ENCODE results near the gene CENPT. TPM values are rescaled to one million over a fixed set of nuclear protein-coding genes. Genes with fewer than 3 reads are reported as not detected.

The CENPT gene
- total and polyA plus RNA-seq, 2 donors (not counting 3 experiments of a cell fraction or from before 2014, with no cell fraction given) = 60.3 to 61.3 TPM

- FAIRE-seq = no peak
- peaks cover 0 to 3% of the 10 kb centered on the region in 2 experiments for H3K36me3 ChIP-seq (ENCODE audit: control insufficient read depth in 2 of 2, extremely low read depth in 1 of 2, insufficient read depth in 2 of 2, low read length in 2 of 2)
Observed at GRCh38 chr16:67782567-67783352, 64.7 kb downstream of the CENPT start.

More at GRCh38 chr16:67782567-67783352, 64.7 kb downstream of the CENPT start:
- ChIA-PET CTCF (interaction anchor here (1.2 kb wide), 1 partner anchor 110 kb away, joined by 5 read pairs; no protein-coding TSS in a partner anchor), POLR2A (no interaction called here)
- Histone ChIP-seq H3K9me3 (replicated peaks; ENCODE audit: control insufficient read depth, insufficient read depth, low read length) (no peaks in the 10 kb centered on the region), H3K4me1 (ENCODE audit: control insufficient read depth, extremely low read depth, insufficient read depth, low read length) (no peaks in the 10 kb centered on the region), H3K9me1 (replicated peaks; ENCODE audit: control insufficient read depth, extremely low read depth, insufficient read depth, low read length) (no peaks in the 10 kb centered on the region), H3K9ac (replicated peaks; ENCODE audit: extremely low read depth, insufficient read depth, low read length) (no peak overlapping the region), H3K79me2 (ENCODE audit: control insufficient read depth, insufficient read depth, low read length) (peaks cover 13% of the 10 kb centered on the region), H3K27me3 (ENCODE audit: control insufficient read depth in 2 of 2, insufficient read depth in 2 of 2, low read length in 2 of 2) (no peaks in the 10 kb centered on the region), H4K20me1 (replicated peaks; ENCODE audit: control insufficient read depth, extremely low read depth, insufficient read depth, low read length) (no peaks in the 10 kb centered on the region), H3K27ac (ENCODE audit: insufficient read depth, low read depth, low read length) (no peak overlapping the region), H3K4me3 (replicated peaks in 1 of 3; ENCODE audit: insufficient read depth in 1 of 3, low read depth in 1 of 3, low read length in 3 of 3) (no peak overlapping the region), H3K4me2 (ENCODE audit: insufficient read depth, low read length) (no peak overlapping the region), H2AFZ (ENCODE audit: low read depth, low read length) (no peak overlapping the region)
- no peak for DNase-seq (ENCODE audit: low read depth, low spot score)
- TF ChIP-seq EZH2 (IDR thresholded peaks at IDR 0.05; ENCODE audit: borderline replicate concordance, low read depth, low read length, severe bottlenecking) (no peak), FOS (IDR thresholded peaks at IDR 0.05; ENCODE audit: borderline replicate concordance, insufficient read depth, low read length) (no peak), MYC (IDR thresholded peaks at IDR 0.05; ENCODE audit: low read depth, low read length) (no peak), CTCF (IDR thresholded peaks at IDR 0.05; ENCODE audit: extremely low read depth in 1 of 2, insufficient read depth in 1 of 2, low read depth in 1 of 2, low read length in 2 of 2) (no peak), JUN (IDR thresholded peaks at IDR 0.05; ENCODE audit: borderline replicate concordance, insufficient read depth, insufficient read length, low read depth) (no peak), GATA2 (IDR thresholded peaks at IDR 0.05; ENCODE audit: insufficient read depth, insufficient read length, low read depth, low read length) (no peak), POLR2A (IDR thresholded peaks at IDR 0.05; ENCODE audit: low read depth, low read length) (no peak), POLR2AphosphoS5 (IDR thresholded peaks at IDR 0.05; ENCODE audit: insufficient read depth, low read depth, low read length) (no peak), MAX (IDR thresholded peaks at IDR 0.05; ENCODE audit: insufficient read depth, insufficient read length) (no peak)
- BruUV-seq (replicated peaks) = no TSS peak
- dilution Hi-C loops (cut with MboI; ENCODE audit: extremely low pct_ligation_motif_present, low sequenced_read_pairs) = no loop called here
- intact Hi-C loops (cut with micrococcal nuclease) = no loop called here
